Spleen (tissue), 7 donors: Measurements from ENCODE around the gene PRKG1.

ENCODE experiments used
- POLR2A ChIP-seq, 3 donors: fragments of 450-650 bp; IDR thresholded peaks; one replicate each; pipeline ENCODE4 v1.5.1; 2017; ENCODE audit warnings: antibody characterized with exemption in 3 of 3, mild to moderate bottlenecking in 1 of 3
- TF ChIP-seq, protein P1 (sequence below), 11 experiments: fragments of 200-600 bp in 7 of 11; fragments of 450-650 bp in 4 of 11; sonication (generic) in 4 of 11; IDR thresholded peaks in 8 of 11; conservative IDR thresholded peaks in 3 of 11; 1 replicate in 7 of 11; 2 replicates in 4 of 11; pipeline versions ENCODE4 v1.4.0 to v1.8.0; 2016 to 2021; ENCODE audit warnings: antibody characterized with exemption in 11 of 11, inconsistent platforms in 4 of 11, mild to moderate bottlenecking in 1 of 11
- donor health status: DM: no; HTN: no; CAD: no; lungs with moderate emphysema.
- donor health status: DM: no; HTN: no; CAD: no.
- donor health status: DM: no; HTN: no; CAD: no.

- TF ChIP-seq, protein P1, sequence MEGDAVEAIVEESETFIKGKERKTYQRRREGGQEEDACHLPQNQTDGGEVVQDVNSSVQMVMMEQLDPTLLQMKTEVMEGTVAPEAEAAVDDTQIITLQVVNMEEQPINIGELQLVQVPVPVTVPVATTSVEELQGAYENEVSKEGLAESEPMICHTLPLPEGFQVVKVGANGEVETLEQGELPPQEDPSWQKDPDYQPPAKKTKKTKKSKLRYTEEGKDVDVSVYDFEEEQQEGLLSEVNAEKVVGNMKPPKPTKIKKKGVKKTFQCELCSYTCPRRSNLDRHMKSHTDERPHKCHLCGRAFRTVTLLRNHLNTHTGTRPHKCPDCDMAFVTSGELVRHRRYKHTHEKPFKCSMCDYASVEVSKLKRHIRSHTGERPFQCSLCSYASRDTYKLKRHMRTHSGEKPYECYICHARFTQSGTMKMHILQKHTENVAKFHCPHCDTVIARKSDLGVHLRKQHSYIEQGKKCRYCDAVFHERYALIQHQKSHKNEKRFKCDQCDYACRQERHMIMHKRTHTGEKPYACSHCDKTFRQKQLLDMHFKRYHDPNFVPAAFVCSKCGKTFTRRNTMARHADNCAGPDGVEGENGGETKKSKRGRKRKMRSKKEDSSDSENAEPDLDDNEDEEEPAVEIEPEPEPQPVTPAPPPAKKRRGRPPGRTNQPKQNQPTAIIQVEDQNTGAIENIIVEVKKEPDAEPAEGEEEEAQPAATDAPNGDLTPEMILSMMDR (IDR thresholded peaks at IDR 0.05 in 8 of 11, conservative IDR thresholded peaks at IDR 0.05 in 3 of 11), result no peak
- TF ChIP-seq POLR2A (IDR thresholded peaks at IDR 0.05), result no peak
Observed at GRCh38 chr10:51251110-51251509, 176.8 kb downstream of the PRKG1 start.
